GM21737 (cell line): ENCODE measurements around the gene MAK.
"Not testable (repeated sequence)": the region's sequence is repeated elsewhere in the genome, so short reads cannot be mapped to it uniquely, and the experiment has no call there.

Experiments used
- ATAC-seq: cut with Tn5 transposase; IDR thresholded peaks from one replicate; pipeline ENCODE4 v1.9.1; 2021; ENCODE audit warnings: mild to moderate bottlenecking, moderate library complexity; ENCODE audit not compliant: unreplicated experiment

Gene MAK

DNA sequence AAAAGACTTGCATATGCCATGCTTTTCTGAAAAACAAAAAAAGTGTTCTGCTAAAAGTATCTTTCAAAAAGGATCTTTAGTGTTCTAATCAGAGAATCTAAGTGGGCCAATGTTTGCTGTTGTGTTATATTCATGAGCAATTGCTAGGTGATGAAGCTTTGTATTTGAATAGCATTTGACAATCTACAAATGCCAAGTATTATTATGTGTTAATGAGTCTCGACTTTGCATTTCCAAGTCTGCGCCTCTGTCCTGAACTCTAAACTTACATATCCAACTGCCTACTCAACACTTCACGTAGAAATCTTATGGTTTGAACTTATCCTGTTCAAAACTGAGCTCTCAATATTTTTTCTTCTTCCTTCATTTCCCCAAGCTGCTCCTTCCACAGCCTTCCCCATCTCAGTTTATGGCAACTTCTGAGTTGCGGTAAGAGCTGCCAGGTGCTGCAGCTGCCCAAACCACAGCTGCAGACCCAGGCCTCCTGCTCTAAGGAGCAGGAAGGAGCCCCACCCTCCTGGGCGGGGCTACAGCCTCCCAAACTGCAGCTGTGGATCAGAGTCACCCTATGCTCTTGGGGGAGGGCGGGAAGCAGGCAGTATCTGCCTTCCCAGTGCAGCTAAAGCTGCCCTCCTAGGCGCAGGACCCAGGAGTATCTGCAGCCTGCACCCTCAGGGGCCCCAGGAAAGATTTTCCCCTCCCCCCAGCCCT is 16.7 kb upstream of the MAK start:
- ATAC-seq = no peak

DNA sequence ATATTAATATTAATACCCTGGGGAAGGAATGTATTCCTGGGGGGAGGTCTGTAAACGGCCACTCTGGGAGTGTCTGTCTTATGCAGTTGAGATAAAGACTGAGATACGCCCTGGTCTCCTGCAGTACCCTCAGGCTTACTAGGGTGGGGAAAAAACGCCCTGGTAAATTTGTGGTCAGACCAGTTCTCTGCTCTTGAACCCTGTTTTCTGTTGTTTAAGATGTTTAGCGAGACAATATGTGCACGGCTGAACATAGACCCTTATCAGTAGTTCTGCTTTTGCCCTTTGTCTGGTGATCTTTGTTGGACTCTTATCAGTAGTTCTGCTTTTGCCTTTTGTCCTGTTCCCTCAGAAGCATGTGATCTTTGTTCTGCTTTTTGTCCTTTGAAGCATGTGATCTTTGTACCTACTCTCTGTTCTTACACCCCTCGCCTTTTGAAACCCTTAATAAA is 15.5 kb upstream of the MAK start:
- not testable (repeated sequence) for ATAC-seq

DNA sequence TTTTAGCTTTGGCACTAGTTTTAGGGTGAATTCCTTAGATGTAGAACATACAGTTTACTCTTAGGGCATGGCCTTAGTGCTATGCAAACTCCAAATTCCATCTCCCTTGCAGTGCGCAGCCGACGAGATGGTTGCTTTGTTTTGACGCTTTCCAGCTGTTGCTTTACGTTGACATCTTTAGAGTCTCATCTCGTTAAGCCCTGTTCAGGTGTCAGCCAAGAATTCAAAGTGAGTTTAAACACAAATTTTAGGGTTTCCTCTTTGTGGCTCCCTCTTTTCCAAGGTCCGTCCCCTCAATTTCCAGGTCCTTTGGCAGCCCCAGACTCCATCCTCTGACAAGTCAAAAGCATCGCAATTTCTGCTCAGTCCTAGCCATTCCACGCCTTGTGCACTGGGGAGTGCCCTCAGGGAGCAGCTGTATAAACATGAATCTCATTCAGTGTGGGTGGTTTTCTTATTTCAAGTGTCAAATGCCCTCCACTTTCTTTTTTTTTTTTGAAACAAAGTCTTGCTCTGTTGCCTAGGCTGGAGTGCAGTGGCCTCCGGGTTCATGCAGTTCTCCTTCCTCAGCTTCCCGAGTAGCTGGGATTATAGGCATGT is 14.1 kb upstream of the MAK start:
- ATAC-seq = no peak

DNA sequence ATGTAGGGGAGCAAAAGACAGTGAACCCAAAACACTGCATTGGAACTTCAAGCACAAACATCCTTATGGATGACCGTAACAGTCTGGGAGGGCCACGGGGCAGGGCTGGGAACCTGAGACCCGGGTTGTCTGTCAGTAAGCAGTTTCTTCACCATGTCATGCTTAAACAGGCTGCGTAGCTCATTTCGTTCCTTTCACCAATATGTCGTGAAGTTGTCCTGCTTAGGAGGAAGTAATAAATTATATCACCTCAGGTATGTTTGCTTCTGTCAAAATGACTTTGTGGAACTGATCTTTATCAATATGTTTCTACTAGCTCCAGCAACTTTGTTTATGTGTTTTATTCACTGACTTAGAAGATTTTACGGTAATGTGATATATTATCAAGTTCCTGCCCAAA is 12.4 kb upstream of the MAK start:
- ATAC-seq = no peak

DNA sequence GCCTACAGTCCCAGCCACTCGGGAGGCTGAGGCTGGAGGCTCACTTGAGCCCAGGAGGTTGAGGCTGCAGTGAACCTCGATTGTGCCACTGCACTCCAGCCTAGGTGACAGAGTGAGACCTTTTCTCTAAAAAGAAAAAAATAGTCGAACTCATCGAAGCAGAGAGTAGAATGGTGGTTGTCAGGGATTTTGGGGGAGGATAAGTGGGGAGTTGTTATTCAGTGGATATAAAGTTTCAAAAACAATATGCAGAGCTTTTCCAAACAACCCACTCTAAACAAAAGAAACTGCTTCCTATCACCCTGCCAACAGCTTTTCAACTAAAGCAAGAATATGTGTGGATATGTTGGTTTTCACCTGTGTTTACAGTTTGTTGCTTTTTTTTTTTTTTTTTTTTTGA is 11.6 kb upstream of the MAK start:
- ATAC-seq = no peak

DNA sequence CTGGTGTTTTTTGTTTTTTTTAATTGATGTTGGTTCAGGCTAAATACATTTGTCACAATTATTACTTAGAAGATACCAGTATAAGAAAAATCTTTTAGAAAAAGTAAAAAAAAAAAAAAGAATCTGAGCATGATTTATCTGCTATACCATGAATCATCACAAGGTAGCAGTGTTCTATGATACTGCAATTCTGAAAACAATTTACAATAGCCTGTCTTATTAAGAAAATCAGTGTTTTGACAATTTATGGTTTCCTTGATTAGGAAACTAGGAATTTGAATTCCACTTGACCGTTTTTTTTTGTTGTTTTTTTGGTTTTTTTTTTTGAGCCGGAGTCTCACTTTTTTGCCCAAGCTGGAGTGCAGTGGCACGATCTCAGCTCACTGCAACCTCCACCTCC is 9.3 kb upstream of the MAK start:
- ATAC-seq = no peak

DNA sequence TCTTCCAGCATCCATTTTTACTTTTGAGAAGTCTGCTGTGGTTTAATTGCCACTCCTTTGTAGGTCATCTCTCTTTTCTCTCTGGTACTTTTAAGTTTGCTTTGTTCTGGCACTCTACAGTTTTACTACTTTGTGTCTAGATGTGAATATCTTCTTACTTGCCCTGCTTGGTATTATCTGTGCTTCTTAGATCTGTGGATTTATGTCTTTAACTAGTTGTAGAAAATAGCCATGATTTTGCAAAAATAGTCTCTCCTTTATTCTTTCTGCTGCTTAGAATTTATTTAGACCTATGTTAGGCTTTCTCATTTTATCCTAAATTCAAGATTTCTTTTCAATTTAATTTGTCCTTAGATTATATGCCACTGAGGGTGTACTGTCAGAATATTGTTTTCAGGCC is 5.2 kb upstream of the MAK start:
- ATAC-seq = no peak

DNA sequence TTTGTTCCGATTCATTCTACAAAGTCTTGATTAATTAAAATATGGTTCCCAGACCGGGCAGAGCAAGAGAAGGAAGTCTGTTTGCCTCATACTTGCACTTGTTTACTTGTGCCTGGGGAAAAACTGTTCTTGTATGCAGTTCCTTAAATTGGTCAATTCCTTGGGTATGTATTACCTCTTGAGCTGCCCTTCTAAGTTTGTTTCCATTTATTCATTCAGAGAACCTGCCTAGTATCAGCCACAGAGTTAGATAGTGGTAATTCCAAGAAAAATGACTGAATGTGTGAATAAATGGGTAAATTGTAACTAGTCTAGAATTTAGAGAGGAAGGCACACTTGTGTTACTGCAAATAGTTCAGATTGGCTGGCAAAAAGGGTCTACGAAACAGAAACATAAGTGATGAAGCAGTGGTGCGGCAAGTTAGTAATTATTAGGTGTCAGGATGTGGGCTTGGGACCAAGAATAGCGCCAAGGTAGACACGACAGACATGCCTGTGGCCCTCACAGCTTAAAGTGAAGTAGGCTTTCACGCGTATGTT is 525 bp upstream of the MAK start:
- ATAC-seq = peak; percentile 60

DNA sequence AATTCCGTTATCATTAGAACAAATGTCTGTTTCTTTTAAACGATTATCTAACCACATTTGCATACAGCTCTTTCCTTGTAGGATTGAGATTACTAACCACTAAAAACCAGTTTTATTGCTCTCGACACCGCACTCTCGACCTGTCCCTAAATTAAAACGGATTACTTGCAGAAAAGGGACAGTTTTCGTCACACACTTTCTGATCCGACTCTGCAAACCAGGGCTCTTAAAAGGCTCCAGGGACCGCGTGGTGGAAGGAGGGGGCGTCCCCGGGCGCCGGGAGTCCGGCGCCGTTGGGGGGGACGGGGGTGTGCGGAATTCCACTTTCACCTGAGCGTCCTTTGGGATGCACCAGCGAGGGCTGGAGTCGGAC is 731 bp downstream of the MAK start:
- ATAC-seq = no peak

DNA sequence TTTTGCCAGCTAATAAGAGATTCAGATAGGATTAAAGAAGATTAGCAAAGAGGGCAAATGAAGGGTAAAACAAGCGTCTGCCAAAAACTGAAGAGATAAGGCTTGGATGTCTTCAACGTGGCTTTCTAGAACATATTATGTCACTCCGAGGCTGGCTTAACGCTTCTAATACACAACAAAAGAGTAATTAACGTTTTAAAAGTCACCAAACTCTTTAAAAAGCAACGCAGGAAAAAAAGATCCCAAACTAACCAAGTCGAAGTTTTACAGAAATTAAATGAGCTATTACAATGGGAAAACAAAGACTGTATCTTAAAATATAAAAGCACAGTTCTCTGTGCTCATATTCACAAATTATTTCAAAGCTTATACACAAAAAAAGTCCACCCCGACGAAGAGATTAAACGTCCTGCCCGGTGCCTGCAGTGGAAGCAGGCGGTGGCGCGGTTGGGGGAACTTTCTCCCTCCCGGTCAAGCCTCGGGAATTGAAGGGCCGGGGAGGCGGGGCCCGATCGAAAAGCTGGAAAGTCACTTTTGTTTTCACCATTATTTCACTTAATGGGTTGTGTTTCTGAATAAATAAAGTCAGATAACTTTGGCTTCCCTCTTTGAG is 1.2 kb downstream of the MAK start:
- no peak for ATAC-seq

DNA sequence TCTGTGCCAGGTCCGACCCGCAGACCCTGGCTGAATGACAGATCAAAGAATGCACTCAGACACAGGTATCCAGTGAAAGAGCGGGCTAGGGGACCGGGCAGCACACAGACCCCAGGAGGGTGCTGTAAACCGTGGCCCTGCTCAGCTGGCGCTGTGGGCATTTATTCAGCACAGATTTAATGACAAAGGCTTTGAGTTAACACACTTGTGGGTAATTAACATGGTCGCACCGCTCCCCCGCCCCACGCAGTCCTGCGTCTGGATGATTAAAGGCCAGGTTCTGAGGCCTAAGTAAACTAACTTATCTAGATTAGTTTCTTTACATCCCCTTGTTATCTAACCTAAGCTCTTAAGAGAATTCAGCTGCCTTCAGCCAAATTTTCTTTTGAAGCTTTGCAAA is 3.5 kb downstream of the MAK start:
- no peak for ATAC-seq

DNA sequence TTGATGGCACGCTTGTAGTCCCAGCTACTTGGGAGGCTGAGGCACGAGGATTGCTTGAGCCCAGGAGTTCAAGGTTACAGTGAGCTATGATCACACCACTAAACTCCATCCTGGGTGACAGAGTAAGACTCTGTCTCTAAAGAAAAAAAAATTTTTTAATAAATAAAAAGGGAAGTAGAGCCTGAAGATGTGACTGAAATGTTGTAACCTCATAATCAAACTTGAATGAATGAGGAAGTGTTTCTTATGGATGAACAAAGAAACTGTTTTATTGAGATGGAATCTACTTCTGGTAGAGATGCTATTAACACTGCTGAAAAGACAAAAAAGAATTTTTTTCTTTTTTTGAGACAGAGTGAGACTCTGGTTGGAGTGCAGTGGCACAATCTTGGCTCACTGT is 6.7 kb downstream of the MAK start:
- ATAC-seq = no peak

DNA sequence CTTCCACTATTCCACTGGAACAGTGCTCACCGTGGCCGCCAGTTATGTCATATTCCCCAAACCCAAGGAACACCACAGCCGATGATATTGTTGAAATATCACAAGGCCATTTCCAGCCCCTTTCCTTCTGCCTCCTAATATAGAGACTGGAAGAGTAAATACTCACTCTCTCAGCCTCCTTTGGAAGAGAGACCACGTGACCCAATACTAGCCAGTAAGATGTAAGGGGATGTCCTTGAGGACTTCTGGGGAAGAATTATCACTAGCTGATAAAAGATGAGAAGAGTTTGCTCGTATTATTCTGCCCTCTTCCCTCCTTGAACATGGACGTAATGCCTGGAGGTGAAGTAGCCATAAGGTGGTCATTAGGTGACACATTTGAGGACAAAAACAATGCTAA is 13.5 kb downstream of the MAK start:
- no peak for ATAC-seq

DNA sequence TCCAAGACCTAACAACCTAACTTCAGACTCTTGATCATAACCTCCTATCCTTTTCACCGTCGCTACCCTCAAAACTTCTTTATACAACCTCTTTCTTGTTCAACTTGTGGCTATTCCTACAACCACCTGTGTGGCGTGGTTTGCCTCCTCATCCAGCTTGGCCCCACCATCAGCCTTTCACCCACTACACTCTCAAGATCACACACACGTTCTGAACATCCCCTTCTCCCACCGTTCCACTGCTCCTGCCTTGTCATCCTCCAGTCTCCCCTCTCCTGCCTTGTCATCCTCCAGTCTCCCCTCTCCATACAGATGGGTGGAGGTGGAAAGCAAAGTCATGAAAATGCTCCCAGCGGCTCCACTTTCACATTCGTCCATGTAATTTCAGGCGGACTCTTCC is 14.0 kb downstream of the MAK start:
- ATAC-seq = no peak

DNA sequence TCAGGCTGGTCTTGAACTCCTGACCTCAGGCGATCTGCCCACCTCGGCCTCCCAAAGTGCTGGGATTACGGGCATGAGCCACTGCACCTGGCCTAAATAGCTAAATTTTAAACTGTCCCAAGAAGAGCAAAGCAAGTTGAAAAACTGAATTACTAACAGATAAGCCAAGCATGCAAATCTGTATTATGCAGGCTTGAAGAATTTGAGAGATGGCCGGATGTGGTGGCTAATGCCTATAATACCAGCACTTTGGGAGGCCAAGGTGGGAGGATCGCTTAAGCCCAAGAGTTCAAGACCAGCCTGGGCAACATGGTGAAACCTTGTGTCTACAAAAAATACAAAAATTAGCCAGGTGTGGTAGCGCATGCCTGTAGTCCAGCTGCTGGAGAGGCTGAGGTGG is 24.2 kb downstream of the MAK start:
- ATAC-seq = not testable (repeated sequence)

DNA sequence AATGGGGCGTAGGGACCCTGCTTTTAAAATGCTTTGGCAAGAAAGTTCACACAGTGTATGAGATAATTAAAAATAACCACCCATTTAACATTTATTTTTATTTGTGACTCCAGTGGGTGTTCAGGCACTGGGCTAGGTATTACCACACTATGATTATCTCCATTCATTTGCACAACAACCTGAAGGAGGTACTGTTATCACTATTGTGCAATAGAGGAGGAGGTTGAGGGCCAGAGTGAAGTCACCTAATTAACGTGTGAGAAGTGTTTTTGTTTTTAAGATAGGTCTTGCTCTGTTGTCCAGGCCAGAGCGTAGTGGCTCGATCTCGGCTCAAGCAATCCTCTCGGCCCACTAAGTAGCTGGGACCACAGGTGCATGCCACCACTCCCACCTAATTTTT is 29.2 kb downstream of the MAK start:
- no peak for ATAC-seq

DNA sequence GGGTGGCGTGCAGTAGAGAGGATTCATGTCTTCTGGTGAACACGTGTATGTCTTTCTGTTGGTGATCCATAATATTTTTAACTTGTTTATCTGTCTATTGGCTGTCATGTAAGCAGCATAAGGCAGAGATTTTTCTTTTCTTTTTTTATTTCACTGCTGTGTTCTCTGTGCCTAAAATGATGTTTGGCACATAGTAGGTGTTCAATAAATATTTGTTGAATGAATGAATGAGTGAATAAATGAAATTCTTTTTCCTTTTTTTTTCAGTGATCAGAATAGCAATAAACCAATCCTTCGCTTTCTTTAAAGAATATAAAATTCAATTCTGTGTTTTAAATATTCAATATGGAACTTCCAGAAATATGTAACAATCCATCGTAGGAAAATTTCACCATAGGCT is 30.0 kb downstream of the MAK start:
- ATAC-seq = no peak

DNA sequence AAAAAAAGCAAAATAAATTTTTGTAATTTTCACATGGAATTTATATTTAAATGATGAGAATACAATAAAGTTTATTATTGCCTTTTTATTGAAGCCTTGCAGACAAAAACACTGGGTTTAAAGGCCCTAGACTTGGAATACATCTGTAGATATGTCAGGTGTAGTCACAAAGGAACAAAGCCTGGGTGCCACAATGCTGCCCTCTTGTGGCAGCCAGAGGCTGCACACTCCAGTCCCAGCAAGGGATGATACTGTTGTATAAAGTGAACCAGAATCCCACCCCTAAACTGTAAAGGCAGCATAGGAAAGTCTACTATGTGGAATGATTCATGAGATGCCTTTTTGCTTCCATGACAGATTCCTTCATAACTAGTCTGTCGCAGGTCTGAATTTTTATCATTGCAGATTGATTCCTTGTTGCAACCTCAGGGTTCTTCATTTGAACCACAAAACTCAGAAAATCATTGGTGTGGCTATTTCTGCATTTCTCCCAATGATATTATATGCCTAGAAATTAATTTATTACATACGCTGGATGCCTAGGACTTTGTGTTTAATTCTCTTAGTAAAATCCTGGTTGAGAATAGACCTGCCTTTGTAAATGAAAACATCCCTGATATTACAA is 37.0 kb downstream of the MAK start:
- ATAC-seq = peak; percentile 91

DNA sequence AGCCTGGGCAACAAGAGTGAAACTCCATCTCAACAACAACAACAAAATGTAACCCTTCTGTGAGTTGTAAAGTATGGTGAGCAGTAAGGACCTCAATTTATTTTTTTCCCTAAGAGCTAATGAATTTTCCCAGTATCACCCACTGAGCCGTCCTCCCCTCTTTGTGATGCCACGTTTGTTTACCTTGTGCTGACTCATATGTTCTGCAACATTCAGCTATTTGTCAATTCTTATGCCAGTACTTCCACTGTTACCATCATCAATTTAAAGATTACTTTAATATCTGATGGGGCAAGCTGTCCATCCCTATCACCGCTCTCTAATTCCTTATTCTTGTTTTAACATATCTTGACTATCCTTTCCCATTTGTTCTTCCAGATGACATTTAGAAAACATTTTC is 37.5 kb downstream of the MAK start:
- no peak for ATAC-seq

DNA sequence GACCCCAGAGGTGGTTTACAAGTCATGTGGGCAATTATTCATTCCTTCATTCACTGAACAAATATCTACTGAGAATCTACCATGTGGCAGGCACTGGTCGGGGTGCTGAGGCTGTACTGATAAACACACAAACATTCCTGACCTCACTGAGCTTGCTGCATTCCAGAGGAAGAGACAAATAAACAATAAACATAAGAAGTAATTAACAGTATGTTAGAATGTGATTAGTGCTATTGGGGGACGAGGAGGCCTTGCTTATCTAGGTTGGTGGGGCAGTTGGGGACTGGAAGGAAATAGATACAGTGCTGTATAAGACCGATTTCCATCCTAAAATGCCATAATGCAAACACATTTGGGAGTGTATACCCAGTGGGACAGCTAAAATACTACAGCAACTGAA is 44.1 kb downstream of the MAK start:
- no peak for ATAC-seq

DNA sequence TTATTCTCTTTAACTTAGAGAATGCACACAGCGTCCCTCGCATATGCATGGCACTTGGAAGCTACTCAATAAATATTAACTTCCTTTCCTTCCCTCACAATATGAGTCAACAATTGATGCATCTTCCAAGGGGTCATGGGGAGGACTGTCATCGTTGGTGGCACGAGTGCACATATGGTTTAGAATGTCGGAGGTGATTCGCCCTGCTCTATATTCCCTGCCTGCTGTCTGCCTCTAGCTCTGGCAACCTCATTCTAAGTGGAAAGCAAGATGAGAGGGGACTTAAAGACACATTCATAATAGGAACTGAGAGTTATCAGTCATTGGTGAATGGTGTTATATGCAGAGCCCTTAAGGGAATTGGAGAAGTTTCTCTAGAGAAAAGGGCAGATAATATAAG is 44.6 kb downstream of the MAK start:
- no peak for ATAC-seq

DNA sequence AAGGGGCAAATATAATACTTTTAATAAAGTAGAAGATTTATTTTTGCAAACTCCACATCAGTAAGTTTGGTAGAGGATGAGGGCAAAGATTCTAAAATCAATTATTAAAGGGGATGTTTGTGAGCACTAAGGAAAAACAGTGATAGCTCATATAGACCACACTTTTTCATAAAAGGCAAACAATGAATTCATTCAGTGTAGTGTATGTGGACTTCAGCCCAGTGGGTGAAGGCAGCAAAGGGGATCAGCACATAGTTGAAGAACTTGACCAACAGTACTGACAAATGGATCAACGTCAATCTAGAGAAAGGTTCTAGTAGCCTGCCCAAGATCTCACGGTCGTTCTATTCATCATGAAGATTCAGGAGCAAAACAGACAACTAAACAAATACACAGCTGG is 45.3 kb downstream of the MAK start:
- ATAC-seq = no peak
